ENCODE results near the gene HIGD1C.
"Not testable (repeated sequence)": the region's sequence is repeated elsewhere in the genome, so short reads cannot be mapped to it uniquely, and the experiment has no call there.

Gene HIGD1C

DNA sequence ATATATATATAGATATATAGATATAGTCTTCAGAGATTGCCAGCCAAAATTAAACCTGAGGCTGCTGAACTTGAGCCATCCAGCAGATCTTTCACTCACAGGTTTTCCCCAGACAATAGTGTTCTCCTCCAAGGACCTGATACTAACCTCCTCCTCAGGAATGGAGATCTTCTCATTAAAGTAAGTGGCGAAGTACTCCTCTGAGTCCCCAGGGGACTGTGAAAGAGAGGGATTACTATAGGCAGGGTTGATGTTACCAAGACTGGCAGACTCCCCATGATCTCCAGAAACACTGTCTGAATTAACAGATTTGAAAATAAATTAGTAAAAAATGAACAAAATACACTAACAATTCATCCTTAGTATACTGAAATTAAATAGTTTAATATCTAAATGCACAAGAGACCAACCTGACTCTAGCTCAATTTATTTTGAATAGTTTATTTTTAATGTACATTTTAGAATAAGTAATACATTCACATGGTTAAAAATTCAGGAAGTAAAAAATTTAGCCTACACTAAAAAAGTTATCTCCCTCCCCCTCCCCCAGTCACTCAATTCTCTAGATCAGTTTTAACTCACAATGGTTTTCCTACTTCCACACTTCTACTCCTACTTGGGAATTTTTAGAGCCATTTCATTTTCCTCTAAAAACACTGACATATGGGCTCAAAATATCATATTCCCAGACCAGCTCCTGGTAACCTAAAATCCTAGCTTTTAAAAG, 56.1 kb downstream of the HIGD1C start:
- TF ChIP-seq, protein P1, sequence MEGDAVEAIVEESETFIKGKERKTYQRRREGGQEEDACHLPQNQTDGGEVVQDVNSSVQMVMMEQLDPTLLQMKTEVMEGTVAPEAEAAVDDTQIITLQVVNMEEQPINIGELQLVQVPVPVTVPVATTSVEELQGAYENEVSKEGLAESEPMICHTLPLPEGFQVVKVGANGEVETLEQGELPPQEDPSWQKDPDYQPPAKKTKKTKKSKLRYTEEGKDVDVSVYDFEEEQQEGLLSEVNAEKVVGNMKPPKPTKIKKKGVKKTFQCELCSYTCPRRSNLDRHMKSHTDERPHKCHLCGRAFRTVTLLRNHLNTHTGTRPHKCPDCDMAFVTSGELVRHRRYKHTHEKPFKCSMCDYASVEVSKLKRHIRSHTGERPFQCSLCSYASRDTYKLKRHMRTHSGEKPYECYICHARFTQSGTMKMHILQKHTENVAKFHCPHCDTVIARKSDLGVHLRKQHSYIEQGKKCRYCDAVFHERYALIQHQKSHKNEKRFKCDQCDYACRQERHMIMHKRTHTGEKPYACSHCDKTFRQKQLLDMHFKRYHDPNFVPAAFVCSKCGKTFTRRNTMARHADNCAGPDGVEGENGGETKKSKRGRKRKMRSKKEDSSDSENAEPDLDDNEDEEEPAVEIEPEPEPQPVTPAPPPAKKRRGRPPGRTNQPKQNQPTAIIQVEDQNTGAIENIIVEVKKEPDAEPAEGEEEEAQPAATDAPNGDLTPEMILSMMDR (conservative IDR thresholded peaks at IDR 0.05; ENCODE audit: low read depth, low read length), result no peak
- DNase-seq (ENCODE audit: low read depth), result no peak
- H3K4me3 ChIP-seq (ENCODE audit: low read length), result peak overlapping the region; percentile 32

DNA sequence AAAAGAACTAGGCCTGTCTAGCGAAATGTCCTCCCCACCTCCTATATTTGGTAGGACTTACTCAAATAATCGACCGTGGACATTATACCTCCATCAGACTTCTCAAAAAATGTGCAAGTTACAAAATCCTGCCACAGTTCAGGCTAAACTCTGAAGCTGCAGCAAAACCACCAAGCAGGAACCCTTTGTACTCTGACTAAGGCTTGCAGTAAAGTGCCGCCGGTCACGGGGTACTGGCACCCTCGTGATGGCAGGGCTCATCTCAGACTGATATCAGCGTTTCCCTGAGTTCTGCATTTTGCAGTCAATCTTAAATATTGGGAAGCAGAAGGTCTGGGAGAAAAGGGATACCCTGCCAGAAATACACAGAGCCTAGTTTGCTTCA, 56.7 kb downstream of the HIGD1C start:
- TF ChIP-seq, protein P1 (conservative IDR thresholded peaks at IDR 0.05; ENCODE audit: low read depth, low read length), result no peak
- peak overlapping the region; percentile 32 for H3K4me3 ChIP-seq (ENCODE audit: low read length)
- DNase-seq (ENCODE audit: low read depth), result no peak

DNA sequence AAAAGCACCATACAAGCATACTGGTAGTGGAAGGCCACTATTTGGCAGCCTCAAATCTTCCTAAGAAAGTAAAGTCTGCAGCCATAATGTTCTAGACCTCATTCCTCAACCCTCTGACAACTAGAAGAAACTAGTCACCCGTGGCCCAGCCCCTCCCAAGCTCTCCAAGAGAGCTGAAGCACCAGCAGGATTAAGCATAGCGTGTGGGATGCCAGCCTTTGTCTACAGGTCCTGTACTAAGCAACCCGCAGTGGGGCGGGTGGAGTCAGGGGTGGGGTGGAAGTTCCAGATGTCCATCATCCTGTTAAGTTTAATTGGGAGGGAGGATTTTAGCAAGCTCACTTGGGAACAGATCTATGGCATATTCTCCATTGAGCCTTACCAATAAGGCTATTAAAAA, 59.6 kb downstream of the HIGD1C start:
- no peak overlapping the region for H3K4me3 ChIP-seq (ENCODE audit: low read length)
- TF ChIP-seq, protein P1 (conservative IDR thresholded peaks at IDR 0.05; ENCODE audit: low read depth, low read length), result no peak
- DNase-seq (ENCODE audit: low read depth), result no peak

DNA sequence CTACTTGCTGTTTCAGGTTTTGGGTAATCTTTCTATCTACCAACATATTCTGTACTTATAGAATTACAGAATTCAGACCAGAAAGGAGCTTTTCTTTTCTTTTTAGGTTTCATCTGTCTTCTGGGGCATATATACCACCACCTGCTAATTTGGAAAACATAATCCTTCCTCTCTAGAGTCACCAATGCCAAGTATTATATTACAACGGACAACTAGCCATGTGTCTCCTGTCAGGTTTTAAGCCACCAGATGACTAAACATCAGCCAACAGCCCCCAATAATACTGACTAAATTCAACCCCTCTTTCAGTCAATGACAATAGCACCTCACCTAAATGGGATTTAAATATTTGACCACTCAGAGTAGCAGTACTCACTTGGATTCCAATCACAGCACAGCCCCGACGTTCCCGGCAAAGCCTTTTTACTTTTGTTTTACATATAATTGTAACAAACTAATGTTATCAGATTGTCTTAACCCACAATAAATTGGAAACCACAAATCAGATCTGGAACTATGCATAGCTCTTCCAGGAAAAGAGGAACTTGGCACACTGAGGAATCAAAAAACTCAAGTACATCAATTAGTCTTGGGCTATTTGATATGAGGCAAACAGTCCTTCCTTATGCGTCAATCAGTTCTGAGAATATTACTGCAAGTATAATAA, 60.4 kb downstream of the HIGD1C start:
- TF ChIP-seq, protein P1 (conservative IDR thresholded peaks at IDR 0.05; ENCODE audit: low read depth, low read length), result no peak
- no peak overlapping the region for H3K4me3 ChIP-seq (ENCODE audit: low read length)

DNA sequence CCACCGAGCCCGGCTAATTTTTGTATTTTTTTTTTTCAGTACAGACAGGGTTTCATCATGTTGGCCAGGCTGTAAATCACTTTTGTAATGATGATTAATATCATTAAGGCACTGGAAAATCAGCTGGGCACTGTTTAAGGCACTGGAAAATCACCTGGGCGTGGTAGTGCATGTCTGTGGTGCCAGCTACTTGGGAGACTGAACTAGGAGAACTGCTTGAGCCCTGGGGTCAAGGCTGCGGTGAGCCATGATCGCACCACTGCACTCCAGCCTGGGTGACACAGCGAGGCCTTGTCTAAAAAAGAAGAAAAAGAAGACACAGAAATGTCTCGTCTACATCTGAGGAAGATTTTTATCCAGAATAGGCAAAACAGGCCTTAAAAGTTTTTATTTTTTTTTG, 61.1 kb downstream of the HIGD1C start:
- no peak for DNase-seq (ENCODE audit: low read depth)
- TF ChIP-seq, protein P1 (conservative IDR thresholded peaks at IDR 0.05; ENCODE audit: low read depth, low read length), result no peak
- no peak overlapping the region for H3K4me3 ChIP-seq (ENCODE audit: low read length)

More for the DNA sequence above, 60.4 kb downstream of the HIGD1C start:
- DNase-seq (ENCODE audit: low read depth), result no peak

DNA sequence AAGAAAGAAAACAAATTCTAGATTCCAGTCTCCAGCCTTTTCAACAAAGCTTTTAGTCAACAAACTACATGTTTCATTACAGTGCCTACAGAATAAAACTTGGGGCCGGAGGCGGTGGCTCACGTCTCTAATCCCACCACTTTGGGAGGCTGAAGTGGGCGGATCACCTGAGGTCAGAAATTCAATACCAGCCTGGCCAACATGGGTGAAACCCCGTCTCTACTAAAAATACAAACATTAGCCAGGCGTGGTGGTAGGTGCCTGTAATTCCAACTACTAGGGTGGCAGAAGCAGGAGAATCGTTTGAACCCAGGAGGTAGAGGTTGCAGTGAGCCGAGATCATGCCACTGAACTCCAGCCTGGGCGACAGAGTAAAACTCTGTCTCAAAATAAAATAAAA, 62.1 kb downstream of the HIGD1C start:
- DNase-seq (ENCODE audit: low read depth); H3K4me3 ChIP-seq (ENCODE audit: low read length): not testable (repeated sequence)

DNA sequence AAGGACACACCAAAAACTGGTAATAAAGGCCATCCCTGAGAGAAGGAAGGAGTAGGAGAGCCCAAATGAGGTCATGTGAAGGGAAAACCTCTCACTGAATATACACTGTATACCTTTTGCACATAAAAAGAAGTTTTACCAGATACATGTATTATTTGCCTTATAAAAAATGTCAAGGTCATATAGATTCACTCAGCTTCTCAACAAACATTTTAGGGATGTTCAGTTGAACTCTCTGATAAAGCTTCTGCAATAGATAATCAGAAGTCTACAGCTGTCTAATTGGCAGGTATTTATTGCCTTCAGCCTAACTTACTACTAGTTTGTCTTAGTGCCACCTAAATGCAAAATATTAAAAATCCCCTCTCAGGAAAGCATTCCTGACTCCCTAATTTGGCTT, 65.1 kb downstream of the HIGD1C start:
- H3K4me3 ChIP-seq (ENCODE audit: low read length), result no peak overlapping the region
- TF ChIP-seq, protein P1 (conservative IDR thresholded peaks at IDR 0.05; ENCODE audit: low read depth, low read length), result no peak
- no peak for DNase-seq (ENCODE audit: low read depth)
